ENCODE data around the gene CDIPT.

The CDIPT gene

DNA sequence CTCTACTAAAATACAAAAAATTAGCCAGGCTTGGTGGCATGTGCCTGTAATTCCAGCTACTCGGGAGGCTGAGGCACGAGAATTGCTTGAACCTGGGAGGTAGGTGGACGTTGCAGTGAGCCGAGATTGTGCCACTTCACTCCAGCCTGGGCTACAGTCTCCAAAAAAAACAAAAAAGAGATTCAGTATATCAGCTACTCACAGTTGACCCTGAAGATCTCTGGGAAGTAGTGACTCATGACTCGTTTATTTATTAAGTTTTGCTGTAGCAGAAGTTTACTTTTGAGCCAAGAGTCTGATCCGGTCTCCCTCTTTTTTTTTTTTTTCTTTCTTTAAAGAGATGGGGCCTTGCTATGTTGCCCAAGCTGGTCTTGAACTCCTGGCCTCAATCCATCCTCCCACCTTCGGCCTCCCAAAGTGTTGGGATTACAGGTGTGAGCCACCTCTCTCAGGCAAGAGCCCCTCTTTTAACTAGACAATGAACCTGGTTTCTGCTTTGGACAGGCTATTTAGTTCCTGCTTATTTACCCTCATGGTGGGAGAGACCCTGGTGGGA is 38.4 kb downstream of the CDIPT start:
- DNase-seq: no peak

DNA sequence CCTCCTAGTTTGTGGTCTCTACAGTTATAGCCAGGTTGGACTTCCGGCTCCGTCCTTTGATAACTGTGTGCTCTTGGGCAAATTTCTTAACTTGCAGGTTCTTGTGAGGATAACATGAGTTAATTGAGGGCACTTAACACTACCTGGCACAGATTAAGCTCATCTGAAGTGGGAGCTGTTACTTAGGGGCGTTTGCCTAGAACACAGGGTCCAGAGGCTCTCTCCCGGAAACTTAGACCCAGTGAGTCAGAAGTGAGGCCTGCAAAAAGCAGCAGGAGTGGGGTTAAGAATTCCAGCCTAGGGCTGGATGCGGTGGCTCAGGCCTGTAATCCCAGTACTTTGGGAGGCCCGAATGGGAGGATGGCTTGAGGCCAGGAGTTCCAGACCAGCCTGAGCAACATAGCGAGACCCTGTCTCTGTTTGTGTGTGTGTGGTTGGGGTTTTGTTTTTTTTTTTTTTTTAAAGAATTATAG is 41.3 kb downstream of the CDIPT start:
- no peak for DNase-seq

DNA sequence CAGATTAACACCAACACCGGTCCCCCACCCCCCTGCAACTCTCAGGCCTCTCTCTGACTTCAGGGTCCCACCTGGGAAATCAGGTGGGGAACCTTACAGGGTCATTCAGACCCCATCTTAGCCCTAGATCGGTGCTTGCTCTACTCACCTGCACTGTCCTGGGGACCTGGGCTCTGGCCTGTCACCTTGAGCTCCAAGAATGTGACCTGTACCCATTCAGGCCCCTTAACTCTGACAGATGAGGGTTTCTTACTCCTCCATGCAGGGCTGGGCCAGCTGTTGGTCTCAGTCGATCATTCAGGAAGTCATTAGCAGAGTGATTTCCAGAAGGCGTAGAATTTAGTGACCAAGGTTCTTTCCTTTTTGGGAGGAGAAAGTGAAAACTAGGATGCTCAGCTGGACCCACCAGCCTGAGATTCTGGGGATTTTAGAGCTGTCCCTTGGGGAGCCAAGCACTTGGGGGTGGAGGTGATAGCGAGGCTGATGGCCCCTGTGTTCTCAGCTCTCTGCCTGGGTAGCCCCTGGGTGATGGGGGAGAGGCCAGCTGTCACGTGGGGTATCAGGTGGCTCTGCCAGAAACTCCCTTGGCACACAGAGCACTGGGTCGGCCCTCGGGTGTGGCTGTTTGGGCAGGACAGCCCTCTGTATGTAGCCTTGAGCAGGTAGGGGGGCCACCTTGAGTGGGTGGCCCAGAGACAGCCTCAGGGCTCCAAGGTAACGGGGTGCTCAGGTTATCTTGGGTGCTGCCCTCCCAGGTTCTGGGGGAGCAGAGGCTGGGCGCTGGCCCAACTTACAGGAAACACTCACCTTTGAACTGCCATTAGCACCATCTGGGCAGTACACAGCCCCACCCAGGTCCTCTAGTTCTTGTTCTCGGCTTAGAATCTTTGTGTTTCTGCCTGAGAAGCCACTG is 42.0 kb downstream of the CDIPT start:
- DNase-seq: no peak

DNA sequence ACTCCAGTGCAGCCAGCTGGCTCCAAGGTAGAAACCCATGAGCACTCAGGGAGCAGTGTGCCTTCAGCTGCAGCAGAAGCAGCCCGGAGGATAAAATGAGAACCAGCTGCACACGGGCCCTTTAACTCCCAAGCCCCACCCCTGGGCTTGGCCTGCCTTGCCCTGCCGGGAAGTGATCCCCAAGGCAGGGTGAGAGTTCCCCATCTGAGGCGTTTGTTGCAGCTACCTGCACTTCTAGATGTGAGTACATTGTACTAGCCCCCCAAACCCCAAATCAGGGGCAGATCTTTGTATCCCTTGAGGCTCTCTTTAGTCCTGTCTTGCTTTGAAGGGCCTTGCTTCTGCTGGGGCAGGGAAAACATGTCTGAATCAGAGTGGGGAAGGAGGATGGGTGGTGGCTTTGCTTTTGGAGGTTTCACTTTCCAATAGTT is 42.7 kb downstream of the CDIPT start, which contains the start of gene MVP:
MVP (plus strand) TSS at position 192 of the 431 bp plus-strand sequence. CDS start 10,088 bp downstream, outside the sequence.
- peak in 1 of 2 experiments; percentile 40 for DNase-seq

DNA sequence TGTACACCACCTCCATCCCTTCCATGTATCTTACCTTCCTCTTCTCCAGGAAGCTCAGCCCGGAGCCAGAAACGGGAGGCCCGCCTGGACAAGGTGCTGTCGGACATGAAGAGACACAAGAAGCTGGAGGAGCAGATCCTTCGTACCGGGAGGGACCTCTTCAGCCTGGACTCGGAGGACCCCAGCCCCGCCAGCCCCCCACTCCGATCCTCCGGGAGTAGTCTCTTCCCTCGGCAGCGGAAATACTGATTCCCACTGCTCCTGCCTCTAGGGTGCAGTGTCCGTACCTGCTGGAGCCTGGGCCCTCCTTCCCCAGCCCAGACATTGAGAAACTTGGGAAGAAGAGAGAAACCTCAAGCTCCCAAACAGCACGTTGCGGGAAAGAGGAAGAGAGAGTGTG is 43.5 kb downstream of the CDIPT start:
- no peak for DNase-seq

DNA sequence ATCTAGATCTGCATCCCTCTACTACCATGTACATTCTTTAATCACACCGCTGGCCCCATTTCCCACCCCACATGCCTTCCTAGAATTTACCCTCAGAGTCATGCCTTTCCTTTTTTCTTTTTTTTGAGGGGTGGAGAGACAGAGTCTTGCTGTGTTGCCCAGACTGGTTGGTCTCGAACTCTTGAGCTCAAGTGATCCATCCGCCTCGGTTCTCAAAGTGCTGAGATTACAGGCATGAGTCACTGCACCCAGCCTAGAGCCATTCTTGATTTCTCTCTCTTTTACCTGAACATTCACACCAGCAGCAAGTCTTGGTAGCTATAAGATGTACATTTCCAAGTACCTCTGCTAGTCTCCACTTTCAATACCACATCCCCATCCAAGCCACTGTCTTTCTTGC is 44.9 kb downstream of the CDIPT start:
- DNase-seq: no peak

DNA sequence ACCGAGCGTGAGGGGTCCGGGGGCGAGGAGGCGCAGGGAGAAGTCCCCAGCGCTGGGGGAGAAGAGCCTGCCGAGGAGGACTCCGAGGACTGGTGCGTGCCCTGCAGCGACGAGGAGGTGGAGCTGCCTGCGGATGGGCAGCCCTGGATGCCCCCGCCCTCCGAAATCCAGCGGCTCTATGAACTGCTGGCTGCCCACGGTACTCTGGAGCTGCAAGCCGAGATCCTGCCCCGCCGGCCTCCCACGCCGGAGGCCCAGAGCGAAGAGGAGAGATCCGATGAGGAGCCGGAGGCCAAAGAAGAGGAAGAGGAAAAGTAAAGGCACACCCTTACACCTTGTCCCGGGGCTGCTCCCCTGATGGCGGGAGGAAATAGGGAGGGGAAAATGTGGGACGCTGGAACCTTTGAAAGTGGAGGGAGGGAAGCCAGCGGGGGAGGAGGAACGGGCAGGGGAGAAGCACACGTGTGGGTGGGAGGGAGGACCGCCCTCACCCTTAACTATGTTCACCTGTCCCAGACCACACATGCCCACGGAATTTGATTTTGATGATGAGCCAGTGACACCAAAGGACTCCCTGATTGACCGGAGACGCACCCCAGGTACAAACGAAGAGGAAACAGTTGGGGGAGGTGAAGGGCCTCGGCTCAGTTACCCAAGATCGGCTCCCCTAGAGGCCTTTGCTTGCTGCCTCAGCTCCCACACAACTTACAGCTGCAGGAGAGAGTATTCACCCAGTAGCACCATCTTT is 46.2 kb downstream of the CDIPT start:
- DNase-seq: peak in 1 of 2 experiments; percentile 37

DNA sequence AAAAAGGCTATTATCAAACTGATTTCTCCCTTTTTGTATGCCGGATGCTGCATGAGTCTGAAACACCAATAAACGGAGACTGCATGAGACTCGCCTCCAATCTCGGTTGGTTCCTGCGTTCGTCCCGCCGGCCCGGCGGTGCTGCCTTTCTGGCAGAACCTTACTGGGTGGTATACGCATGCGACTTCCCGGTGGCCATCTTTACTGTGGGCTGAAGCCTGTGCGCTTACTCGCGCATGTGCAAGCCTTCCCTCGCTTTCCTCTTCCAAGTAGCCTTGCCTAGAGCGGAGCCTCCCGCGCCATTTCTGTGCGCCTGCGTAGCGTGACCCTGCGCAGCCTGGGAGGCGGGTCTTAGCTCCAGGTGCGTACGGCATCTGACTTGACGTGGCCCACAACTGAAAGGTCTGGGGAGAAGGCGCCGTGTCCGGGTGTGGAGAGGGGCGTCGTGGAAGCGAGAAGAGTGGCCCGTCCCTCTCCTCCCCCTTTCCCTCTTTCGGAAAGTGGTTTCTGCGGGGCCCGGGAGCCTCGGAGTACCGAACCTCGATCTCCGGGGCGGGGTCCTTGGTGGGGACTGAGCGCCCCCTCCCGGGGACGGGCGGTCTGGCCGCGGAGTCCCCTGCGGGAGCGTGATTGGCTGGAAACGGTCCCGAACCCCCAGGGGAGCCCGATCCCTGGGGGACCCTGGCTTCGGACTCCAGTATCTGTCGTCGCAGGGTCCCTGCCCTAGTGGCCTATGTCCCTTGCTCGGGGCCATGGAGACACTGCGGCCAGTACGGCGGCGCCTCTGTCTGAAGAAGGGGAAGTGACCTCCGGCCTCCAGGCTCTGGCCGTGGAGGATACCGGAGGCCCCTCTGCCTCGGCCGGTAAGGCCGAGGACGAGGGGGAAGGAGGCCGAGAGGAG is 47.0 kb downstream of the CDIPT start, which contains the start of gene PAGR1:
PAGR1 (plus strand) TSS at position 360 of the 901 bp plus-strand sequence; CDS start at position 734, 374 bp downstream.
- peak; percentile 98 for DNase-seq

DNA sequence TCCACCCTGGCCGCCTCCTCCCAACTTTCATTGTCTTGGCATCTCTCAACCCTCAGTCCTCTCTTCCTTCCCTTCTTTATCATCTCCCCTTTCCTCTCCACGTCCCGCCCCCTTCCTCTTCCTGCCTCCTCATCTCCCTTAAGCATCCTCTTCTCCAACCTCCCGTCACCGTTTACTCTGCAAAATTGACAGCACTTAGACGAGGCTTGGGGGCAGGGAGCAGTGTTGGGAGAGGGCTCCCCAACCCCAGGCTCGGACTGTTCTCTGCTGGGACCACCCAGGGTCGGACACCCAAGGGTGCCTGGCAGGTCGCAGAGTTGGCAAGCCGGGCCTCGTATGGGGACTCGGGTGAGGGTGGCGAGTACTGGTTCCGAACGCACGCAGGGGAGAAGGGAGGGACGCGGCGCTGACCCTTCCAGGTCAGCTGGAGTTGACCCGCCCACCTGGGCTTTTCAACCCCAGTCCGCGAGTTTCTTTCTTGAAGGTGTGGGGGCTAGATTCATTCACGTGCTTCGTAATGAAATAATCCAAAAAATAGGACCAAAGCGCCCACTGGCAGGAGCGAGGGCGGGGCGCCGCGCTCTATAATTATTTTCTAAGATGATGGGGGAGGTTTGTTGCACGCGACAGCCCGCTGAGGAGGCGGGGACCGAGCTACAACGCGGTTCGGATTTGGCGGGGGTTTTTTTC is 47.8 kb downstream of the CDIPT start:
- peak in 1 of 2 experiments; percentile 53 for DNase-seq

DNA sequence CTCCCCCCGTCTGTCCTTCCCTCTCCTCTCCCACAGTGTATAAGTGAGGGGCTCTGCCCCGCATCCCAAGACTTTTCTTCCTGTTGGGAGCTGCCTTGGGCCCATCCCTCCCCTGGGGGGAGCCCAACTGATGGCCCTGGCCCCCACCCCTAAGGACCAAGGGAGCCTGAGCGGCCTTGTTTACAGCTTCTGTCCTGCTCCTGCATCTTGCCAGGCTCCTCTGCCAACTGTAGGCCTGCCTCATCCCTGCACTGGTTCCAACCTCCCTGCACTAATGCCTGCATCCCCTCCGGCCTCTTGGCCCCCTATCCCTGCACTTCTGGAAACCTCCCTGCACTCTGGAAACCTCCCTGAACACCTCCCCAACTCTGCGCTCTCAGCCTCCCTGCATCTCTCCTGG is 48.4 kb downstream of the CDIPT start:
- no peak for DNase-seq

DNA sequence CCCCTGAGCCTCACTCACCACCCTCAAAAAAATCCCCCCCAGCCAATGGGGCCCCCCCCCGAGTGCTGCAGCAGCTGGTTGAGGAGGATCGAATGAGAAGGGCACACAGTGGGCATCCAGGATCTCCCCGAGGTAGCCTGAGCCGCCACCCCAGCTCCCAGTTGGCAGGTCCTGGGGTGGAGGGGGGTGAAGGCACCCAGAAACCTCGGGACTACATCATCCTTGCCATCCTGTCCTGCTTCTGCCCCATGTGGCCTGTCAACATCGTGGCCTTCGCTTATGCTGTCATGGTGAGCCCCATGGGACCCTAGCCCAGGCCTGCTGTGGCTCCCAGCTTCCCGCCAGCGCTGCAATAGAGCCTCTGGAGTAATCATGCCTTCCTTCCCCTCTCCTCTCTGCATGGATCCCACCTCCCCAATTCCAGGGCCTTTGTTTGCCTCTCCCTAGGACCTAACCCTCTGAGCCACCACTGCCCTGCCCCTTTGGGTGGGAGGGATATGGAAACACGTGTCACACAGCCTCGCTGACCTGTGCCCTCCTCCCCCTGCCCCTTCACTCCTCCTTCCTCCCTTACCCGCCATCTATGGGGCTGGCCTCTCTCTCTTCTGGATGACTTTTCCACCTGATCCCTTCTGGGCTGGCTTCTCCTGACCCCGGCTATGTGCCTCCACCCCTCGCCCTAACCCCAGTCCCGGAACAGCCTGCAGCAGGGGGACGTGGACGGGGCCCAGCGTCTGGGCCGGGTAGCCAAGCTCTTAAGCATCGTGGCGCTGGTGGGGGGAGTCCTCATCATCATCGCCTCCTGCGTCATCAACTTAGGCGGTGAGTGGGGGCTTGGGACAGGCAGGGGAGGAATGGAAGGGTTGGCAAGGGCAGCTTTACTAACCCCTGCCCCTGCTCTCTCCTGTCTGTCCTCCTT is 49.1 kb downstream of the CDIPT start:
- DNase-seq: no peak

DNA sequence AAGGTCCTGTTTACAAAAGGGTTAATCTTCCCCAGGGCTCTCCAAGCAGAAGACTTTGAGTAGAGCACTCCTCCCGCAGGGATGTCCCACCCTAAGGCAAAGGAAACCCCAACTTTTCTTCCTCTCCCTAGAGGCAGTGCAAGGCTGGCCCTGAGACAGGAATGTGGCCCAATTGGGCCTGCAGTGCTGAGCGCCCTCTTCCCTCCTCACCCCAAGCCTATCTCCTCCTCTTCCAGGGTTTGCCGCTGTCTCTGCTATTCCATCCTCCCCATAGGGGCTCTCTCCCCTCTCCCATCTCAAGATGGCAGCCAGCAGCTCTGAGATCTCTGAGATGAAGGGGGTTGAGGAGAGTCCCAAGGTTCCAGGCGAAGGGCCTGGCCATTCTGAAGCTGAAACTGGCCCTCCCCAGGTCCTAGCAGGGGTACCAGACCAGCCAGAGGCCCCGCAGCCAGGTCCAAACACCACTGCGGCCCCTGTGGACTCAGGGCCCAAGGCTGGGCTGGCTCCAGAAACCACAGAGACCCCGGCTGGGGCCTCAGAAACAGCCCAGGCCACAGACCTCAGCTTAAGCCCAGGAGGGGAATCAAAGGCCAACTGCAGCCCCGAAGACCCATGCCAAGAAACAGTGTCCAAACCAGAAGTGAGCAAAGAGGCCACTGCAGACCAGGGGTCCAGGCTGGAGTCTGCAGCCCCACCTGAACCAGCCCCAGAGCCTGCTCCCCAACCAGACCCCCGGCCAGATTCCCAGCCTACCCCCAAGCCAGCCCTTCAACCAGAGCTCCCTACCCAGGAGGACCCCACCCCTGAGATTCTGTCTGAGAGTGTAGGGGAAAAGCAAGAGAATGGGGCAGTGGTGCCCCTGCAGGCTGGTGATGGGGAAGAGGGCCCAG is 50.0 kb downstream of the CDIPT start:
- DNase-seq: no peak

DNA sequence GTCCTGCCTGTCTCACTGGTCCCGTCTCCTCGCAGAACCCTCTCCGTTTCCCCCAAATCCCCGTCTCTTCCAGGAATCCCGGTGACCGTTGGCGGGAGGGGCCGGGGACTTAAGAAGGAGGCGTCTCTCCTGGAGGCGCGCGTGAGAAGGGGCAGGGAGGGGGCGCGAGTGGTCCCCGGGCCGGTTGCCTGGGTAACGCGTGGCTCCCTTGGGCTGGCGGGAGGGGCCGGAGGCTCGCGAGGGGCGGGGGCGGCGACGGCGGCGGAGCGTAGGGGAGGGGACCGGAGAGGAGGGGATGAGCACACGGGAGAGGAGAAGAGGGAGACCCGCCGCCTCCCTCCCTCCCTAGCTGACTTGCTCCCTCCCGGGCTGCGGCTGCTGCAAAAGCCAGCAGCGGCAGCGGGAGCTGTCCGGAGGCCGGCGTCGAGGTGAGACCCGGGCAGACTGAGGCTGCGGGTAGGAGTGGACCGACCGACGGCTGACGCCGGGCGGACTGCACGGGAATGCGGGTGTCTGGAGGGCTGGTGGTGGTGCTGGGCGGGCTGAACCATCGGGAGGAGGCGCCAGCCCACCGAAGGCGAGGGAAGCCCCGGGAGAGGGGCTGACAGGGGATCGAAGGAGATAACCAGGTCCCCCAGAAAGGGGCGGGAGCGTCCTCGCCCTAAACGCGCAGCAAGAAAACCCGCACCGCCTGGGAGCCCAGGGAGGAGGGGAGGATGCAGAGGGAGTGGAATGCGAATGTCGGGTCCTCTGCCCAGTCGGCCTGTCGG is 50.9 kb downstream of the CDIPT start, which contains the start of gene PRRT2:
PRRT2 (plus strand) TSS at position 298 of the 770 bp plus-strand sequence. CDS start 862 bp downstream, outside the sequence.
- peak in 1 of 2 experiments; percentile 23 for DNase-seq

DNA sequence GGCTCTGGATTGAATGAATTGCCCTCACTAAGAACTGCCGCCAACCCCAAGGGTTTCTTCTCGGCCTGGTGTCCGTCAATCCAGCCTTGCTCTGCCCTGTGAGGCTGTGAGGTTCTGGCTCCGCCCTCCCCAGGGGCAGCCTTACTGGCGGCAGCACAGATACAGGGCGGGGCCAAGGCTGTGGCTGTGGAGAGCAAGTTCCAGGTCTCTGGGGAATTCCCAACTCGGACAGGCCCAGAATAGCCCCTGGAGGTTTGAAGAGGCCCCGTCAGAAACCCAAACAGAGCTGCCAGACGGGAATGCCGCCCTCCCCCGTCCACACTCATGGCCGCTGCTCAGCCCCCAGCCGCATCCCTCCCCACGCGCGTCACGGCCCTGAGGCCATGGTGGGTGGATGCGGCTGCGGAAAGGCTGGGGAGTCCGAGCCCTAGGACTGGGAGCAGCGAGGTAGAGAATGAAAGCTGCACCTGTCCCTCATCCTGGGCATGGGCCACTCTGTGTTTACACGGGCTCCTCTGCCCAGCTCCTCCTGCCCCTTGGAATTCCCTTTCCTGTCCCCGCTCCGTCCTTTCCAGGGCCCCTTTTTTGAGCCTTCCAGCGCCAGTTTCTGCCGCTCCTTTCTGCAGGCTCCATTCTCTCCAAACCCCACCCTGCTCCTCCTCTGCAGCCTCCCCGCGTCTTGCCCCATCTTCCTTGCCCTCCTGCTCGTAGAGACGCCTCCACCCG is 51.7 kb downstream of the CDIPT start:
- DNase-seq: peak; percentile 44 to 48

DNA sequence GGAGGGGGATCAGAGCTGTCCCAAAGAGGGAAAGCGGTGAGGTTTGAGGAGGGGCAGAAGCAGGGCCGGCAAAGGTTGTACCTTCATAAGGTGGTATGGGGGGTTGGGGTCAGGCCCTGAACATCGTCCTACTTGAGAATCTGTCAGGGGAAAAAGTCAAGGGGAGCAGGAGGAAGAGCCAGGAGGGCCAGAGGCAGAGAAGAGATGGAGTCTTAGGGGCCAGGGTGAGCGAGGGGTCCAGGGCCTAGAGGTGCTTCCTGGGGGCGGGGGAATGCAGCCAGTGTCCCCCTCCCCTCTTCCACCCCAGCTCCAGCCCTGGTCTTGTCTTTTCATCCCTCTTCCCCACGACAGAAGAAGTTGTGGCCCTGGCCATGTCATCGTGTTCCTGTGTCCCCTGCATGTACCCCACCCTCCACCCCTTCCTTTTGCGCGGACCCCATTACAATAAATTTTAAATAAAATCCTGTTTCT is 52.3 kb downstream of the CDIPT start:
- DNase-seq: no peak

DNA sequence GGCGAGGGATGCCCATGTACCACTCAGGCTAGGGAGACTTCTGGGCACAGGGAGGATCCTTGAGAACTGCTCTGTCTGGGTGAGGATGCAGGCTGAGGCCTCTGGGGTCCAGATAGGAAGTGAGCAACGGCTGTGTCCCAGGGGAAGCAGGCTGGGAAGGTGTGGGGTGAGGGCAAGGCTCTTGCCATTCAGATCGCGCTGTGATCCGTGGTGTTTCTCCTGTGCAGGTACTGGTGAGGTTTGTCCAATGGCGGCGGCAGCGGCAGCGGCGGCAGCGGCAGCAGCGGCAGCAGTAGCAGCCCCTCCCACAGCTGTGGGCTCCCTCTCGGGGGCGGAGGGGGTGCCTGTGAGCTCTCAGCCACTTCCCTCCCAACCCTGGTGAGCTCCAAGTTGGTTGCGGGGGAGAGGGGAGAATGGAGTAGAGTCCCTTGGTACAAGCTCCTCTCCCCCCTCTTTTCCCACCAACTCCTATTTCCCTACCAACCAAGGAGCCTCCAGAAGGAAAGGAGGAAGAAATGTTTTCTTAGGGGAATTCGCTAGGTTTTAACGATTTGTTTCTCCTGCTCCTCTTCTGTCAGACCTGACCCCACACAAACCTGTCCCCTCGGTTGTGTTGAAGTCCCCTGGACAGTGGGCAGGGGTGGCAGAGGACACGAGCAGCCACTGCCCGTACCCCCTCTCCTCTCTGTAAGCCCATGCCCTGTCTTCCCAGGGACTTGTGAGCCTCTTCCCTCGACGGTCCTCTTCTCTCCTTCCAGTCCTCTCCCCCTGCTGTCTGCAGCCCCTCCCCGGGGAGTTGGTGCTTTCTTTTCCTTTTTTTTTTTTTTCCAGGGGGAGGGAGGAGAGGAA is 53.0 kb downstream of the CDIPT start:
- DNase-seq: peak in 1 of 2 experiments; percentile 27

All from activated CD4-positive, alpha-beta T cell treated with anti-CD3 and anti-CD28 coated beads, Interleukin-2, amount 50 U/mL, for 4 hours (primary cell).